GM12878 (cell line): Measurements from ENCODE around the gene ADCY7. TPM values are rescaled to one million over a fixed set of nuclear protein-coding genes. Genes with fewer than 3 reads are reported as not detected.

Experiments
- ATAC-seq: fragments of 200-7000 bp; cut with Tn5 transposase; 3 replicates; pipeline ENCODE4 v1.9.1; 2020; ENCODE audit warnings: mild to moderate bottlenecking, moderate library complexity
- BruUV-seq: library from RNA; stranded (reverse); fragments of 400-500 nt; replicated peaks from 2 replicates; lab custom pipeline; 2021; lab: Mats Ljungman, UMichigan
- CTCF ChIA-PET: fragments of 300-600 bp; sonication (Branson Sonifier 250); formaldehyde crosslinking; extraction: SDS; loops from one replicate; lab custom pipeline; 2021; ENCODE audit warnings: inconsistent platforms; lab: Yijun Ruan, JAX
- POLR2A ChIA-PET: fragments of 350-600 bp; formaldehyde crosslinking; extraction: SDS; loops from one replicate; lab custom pipeline; 2021; ENCODE audit warnings: inconsistent platforms; lab: Charles Lee
- RAD21 ChIA-PET: fragments of 300-600 bp; sonication (Branson Sonifier 250); formaldehyde crosslinking; loops from one replicate; lab custom pipeline; 2023; ENCODE audit warnings: antibody characterized with exemption; ENCODE audit not compliant: unreplicated experiment; lab: Charles Lee
- SMC1A ChIA-PET: fragments of 300-600 bp; sonication (Branson Sonifier 250); formaldehyde crosslinking; loops from one replicate; lab custom pipeline; 2023; ENCODE audit not compliant: unreplicated experiment, uncharacterized antibody; lab: Charles Lee
- DNase-seq: peaks from one replicate; pipeline ENCODE4 v3.0.0-alpha.2; 2011; ENCODE audit warnings: low read depth, low spot score
- FAIRE-seq: peaks from 3 replicates; lab custom pipeline; 2011; peaks lifted over from hg19 to GRCh38; lab: Jason Lieb, UNC
- H2AFZ ChIP-seq: 2 replicates; pipeline ENCODE4 v1.6.0; 2011; ENCODE audit warnings: low read depth, low read length, control low read depth; ENCODE audit not compliant: control insufficient read depth
- H3K27ac ChIP-seq: 2 replicates; pipeline ENCODE4 v1.5.1; 2011; ENCODE audit warnings: control low read depth; ENCODE audit not compliant: control insufficient read depth, insufficient read depth
- H3K27me3 ChIP-seq, 2 experiments: replicated peaks in 1 of 2; 2 replicates each; pipeline versions ENCODE4 v1.6.0 to v1.6.1; 2011; ENCODE audit warnings: low read length in 1 of 2; ENCODE audit not compliant: control insufficient read depth in 2 of 2, insufficient read depth in 2 of 2
- H3K36me3 ChIP-seq, 2 experiments: 2 replicates each; pipeline ENCODE4 v1.5.1; 2011; ENCODE audit warnings: low read length in 1 of 2; ENCODE audit not compliant: control insufficient read depth in 2 of 2, insufficient read depth in 2 of 2
- H3K4me1 ChIP-seq: 2 replicates; pipeline ENCODE4 v1.6.1; 2011; ENCODE audit warnings: mild to moderate bottlenecking, low read length, moderate library complexity, mixed read lengths; ENCODE audit not compliant: control insufficient read depth, insufficient read depth
- H3K4me2 ChIP-seq: 2 replicates; pipeline ENCODE4 v1.6.0; 2011; ENCODE audit warnings: control low read depth; ENCODE audit not compliant: control insufficient read depth, insufficient read depth
- H3K4me3 ChIP-seq: fragments of 200-600 bp; sonication (generic); 2 replicates; pipeline ENCODE4 v1.5.1; 2016
- H3K79me2 ChIP-seq: 2 replicates; pipeline ENCODE4 v1.6.0; 2011; ENCODE audit warnings: low read length; ENCODE audit not compliant: control insufficient read depth, insufficient read depth
- H3K9ac ChIP-seq: 2 replicates; pipeline ENCODE4 v1.8.0; 2011; ENCODE audit warnings: low read length, control low read depth, mixed read lengths; ENCODE audit not compliant: control insufficient read depth, insufficient read depth
- H3K9me3 ChIP-seq: replicated peaks from 3 replicates; pipeline ENCODE4 v1.5.1; 2011; ENCODE audit warnings: mild to moderate bottlenecking, low read length; ENCODE audit not compliant: control insufficient read depth, insufficient read depth
- H4K20me1 ChIP-seq: 2 replicates; pipeline ENCODE4 v1.6.0; 2011; ENCODE audit not compliant: control insufficient read depth, insufficient read depth
- CBFB ChIP-seq: IDR thresholded peaks from 2 replicates; pipeline ENCODE4 v1.6.1; 2016; ENCODE audit warnings: antibody characterized with exemption, low read depth
- EGR1 ChIP-seq, 2 experiments: IDR thresholded peaks; 1 replicate in 1 of 2; 2 replicates in 1 of 2; pipeline ENCODE4 v1.6.1; 2011 to 2012; ENCODE audit warnings: low read depth in 2 of 2, low read length in 2 of 2, borderline replicate concordance in 1 of 2, mild to moderate bottlenecking in 1 of 2, moderate library complexity in 1 of 2
- MEF2B ChIP-seq: fragments of 450-650 bp; IDR thresholded peaks from 2 replicates; pipeline ENCODE4 v1.6.1; 2018; ENCODE audit warnings: mild to moderate bottlenecking, moderate library complexity; ENCODE audit not compliant: partially characterized antibody, poor library complexity, severe bottlenecking
- MTA2 ChIP-seq: fragments of 450-650 bp; IDR thresholded peaks from 2 replicates; pipeline ENCODE4 v1.6.1; 2016; ENCODE audit warnings: low read depth, mild to moderate bottlenecking, moderate library complexity
- NFXL1 ChIP-seq: fragments of 450-650 bp; IDR thresholded peaks from 2 replicates; pipeline ENCODE4 v1.6.1; 2017; ENCODE audit warnings: antibody characterized with exemption, mild to moderate bottlenecking, borderline replicate concordance
- PBX3 ChIP-seq: IDR thresholded peaks from 2 replicates; pipeline ENCODE4 v1.6.1; 2011; ENCODE audit warnings: mild to moderate bottlenecking, low read depth, low read length, moderate library complexity; ENCODE audit not compliant: insufficient replicate concordance
- PML ChIP-seq: IDR thresholded peaks from 2 replicates; pipeline ENCODE4 v1.6.1; 2012; ENCODE audit warnings: low read length, inconsistent platforms
- POU2F2 ChIP-seq: IDR thresholded peaks from 3 replicates; pipeline ENCODE4 v1.6.1; 2011; ENCODE audit warnings: low read depth, mild to moderate bottlenecking, low read length, borderline replicate concordance
- RCOR1 ChIP-seq: conservative IDR thresholded peaks from 2 replicates; pipeline ENCODE4 v1.6.1; 2012; ENCODE audit warnings: low read depth, low read length, improper control_type of control experiment
- SIN3A ChIP-seq: IDR thresholded peaks from 2 replicates; pipeline ENCODE4 v1.6.1; 2012; ENCODE audit warnings: low read depth, low read length, improper control_type of control experiment
- ZNF592 ChIP-seq: fragments of 450-650 bp; IDR thresholded peaks from 2 replicates; pipeline ENCODE4 v1.6.1; 2017; ENCODE audit warnings: mild to moderate bottlenecking, moderate library complexity
- WGBS: methylation state at CpG from one replicate; pipeline ENCODE4 v1.1.6; 2016; ENCODE audit warnings: low lambda C conversion rate; ENCODE audit not compliant: insufficient replicate concordance, insufficient coverage; ENCODE audit errors: missing lambda C conversion rate; 5-methylcytosine and 5-hydroxymethylcytosine counted together
- in situ Hi-C: fragments of 300-500 bp; cut with MboI; formaldehyde crosslinking; loops from 9 replicates; pipeline ENCODE4 v1.14.3; 2018; ENCODE audit warnings: mixed read lengths
- intact Hi-C: fragments of 100-400 bp; cut with micrococcal nuclease; formaldehyde crosslinking; loops from one replicate; pipeline ENCODE4 v1.14.2; 2022; ENCODE audit not compliant: unreplicated experiment
- polyA plus RNA-seq, 11 experiments: library from polyadenylated mRNA; depleted of rRNA in 4 of 11; unstranded in 6 of 11; stranded (reverse) in 5 of 11; fragments of >200 nt; fragmentation: Nextera tagmentation in 4 of 11; fragmentation: Illumina TruSeq in 1 of 11; extraction: Ambion mirVana in 4 of 11; extraction: Trizol in 1 of 11; gene quantifications; 1 replicate in 1 of 11; 2 replicates in 10 of 11; pipeline versions ENCODE4 v1.2.1 to v1.2.3, GENCODE V29; 2011 to 2016; ENCODE audit warnings: inconsistent platforms in 2 of 11, missing spikeins in 2 of 11, low read depth in 1 of 11
- total RNA-seq, 4 experiments: library from RNA; depleted of rRNA in 3 of 4; stranded (reverse); fragments of >200 nt in 3 of 4; fragmentation: Illumina TruSeq in 1 of 4; extraction: Trizol in 1 of 4; gene quantifications; 2 replicates each; pipeline versions ENCODE4 v1.2.1 to v1.2.3, GENCODE V29; 2013 to 2021
- TF ChIP-seq, protein P1 (sequence below): IDR thresholded peaks from 2 replicates; pipeline ENCODE4 v1.6.1; 2012; ENCODE audit warnings: low read depth, low read length, improper control_type of control experiment
- TF ChIP-seq, protein P2 (sequence below): fragments of 450-650 bp; IDR thresholded peaks from 2 replicates; pipeline ENCODE4 v1.6.1; 2017; ENCODE audit warnings: borderline replicate concordance

The ADCY7 gene
- total and polyA plus RNA-seq, 10 of the 15 experiments (the other 5 are each of a cell fraction or from before 2014, with no cell fraction given), result 1.2 to 87.9 (median 24.4) TPM

GRCh38 chr16:50298591-50299507 is 32.5 kb downstream of the ADCY7 start:
- 90% methylated on average over 29 of the region's 29 CpGs for WGBS
- Histone ChIP-seq H3K36me3 (peaks cover 19 to 43% of the 10 kb centered on the region in 2 experiments), H3K27ac (no peak overlapping the region), H3K4me3 (no peak overlapping the region), H3K4me2 (no peak overlapping the region), H3K9me3 (no peaks in the 10 kb centered on the region), H4K20me1 (no peaks in the 10 kb centered on the region), H3K4me1 (no peaks in the 10 kb centered on the region), H3K9ac (no peak overlapping the region), H3K79me2 (no peaks in the 10 kb centered on the region), H3K27me3 (no peaks in the 10 kb centered on the region), H2AFZ (no peak overlapping the region)
- no TSS peak for BruUV-seq
- no peak for ATAC-seq
- POLR2A ChIA-PET, result no interaction called here
- FAIRE-seq, result no peak
- TF ChIP-seq SIN3A (no peak), POU2F2 (no peak), MTA2 (no peak), PML (no peak), MEF2B (no peak), ZNF592 (no peak), PBX3 (no peak), EGR1 (IDR thresholded peaks at IDR 0.05; ENCODE audit: borderline replicate concordance in 1 of 2, low read depth in 2 of 2, low read length in 2 of 2) (no peak), NFXL1 (no peak), RCOR1 (no peak), CBFB (no peak)
- TF ChIP-seq, protein P1, sequence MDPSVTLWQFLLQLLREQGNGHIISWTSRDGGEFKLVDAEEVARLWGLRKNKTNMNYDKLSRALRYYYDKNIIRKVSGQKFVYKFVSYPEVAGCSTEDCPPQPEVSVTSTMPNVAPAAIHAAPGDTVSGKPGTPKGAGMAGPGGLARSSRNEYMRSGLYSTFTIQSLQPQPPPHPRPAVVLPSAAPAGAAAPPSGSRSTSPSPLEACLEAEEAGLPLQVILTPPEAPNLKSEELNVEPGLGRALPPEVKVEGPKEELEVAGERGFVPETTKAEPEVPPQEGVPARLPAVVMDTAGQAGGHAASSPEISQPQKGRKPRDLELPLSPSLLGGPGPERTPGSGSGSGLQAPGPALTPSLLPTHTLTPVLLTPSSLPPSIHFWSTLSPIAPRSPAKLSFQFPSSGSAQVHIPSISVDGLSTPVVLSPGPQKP, result no peak
- TF ChIP-seq, protein P2, sequence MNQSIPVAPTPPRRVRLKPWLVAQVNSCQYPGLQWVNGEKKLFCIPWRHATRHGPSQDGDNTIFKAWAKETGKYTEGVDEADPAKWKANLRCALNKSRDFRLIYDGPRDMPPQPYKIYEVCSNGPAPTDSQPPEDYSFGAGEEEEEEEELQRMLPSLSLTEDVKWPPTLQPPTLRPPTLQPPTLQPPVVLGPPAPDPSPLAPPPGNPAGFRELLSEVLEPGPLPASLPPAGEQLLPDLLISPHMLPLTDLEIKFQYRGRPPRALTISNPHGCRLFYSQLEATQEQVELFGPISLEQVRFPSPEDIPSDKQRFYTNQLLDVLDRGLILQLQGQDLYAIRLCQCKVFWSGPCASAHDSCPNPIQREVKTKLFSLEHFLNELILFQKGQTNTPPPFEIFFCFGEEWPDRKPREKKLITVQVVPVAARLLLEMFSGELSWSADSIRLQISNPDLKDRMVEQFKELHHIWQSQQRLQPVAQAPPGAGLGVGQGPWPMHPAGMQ, result no peak
- no peak for DNase-seq
- SMC1A ChIA-PET, result no interaction called here
- CTCF ChIA-PET, result no interaction called here
- in situ Hi-C loops, result no loop called here
- RAD21 ChIA-PET, result no interaction called here
- intact Hi-C loops, result no loop called here
